HepG2 (cell line): ENCODE data around the gene ANTKMT. TPM values are rescaled to one million over a fixed set of nuclear protein-coding genes. Genes with fewer than 3 reads are reported as not detected.

ENCODE experiments used
- GABPB1 ChIP-seq: IDR thresholded peaks from 2 replicates; pipeline ENCODE4 v1.6.1; 2016; ENCODE audit warnings: mild to moderate bottlenecking, missing genetic modification reagents, moderate library complexity, missing compliant biosample characterization
- MAF1 ChIP-seq: sonication (generic); formaldehyde crosslinking; IDR thresholded peaks from 2 replicates; pipeline ENCODE4 v1.5.0; 2020; ENCODE audit warnings: missing genetic modification reagents, borderline replicate concordance
- MED1 ChIP-seq: sonication (generic); formaldehyde crosslinking; IDR thresholded peaks from 2 replicates; pipeline ENCODE4 v1.4.0; 2020; ENCODE audit warnings: missing genetic modification reagents
- NFATC3 ChIP-seq: sonication (generic); formaldehyde crosslinking; IDR thresholded peaks from 2 replicates; pipeline ENCODE4 v1.5.1; 2020; ENCODE audit warnings: mild to moderate bottlenecking, missing genetic modification reagents
- PAWR ChIP-seq: sonication (generic); formaldehyde crosslinking; IDR thresholded peaks from 2 replicates; pipeline ENCODE4 v1.4.0; 2020; ENCODE audit warnings: missing genetic modification reagents, mild to moderate bottlenecking, borderline replicate concordance
- RNF2 ChIP-seq: fragments of 450-650 bp; conservative IDR thresholded peaks from 2 replicates; pipeline ENCODE4 v1.6.1; 2016; ENCODE audit warnings: low read depth
- ZNF10 ChIP-seq: sonication (generic); formaldehyde crosslinking; IDR thresholded peaks from 2 replicates; pipeline ENCODE4 v1.4.0; 2020; ENCODE audit warnings: mild to moderate bottlenecking, low read depth, missing genetic modification reagents, borderline replicate concordance
- ZNF180 ChIP-seq: sonication (generic); formaldehyde crosslinking; IDR thresholded peaks from 2 replicates; pipeline ENCODE4 v1.4.0; 2020; ENCODE audit warnings: low read depth, missing genetic modification reagents, borderline replicate concordance
- ZNF280D ChIP-seq: sonication (generic); formaldehyde crosslinking; IDR thresholded peaks from 2 replicates; pipeline ENCODE4 v1.5.1; 2020; ENCODE audit warnings: mild to moderate bottlenecking, missing genetic modification reagents
- ZNF687 ChIP-seq: sonication (generic); formaldehyde crosslinking; IDR thresholded peaks from 2 replicates; pipeline ENCODE4 v1.5.1; 2020; ENCODE audit warnings: mild to moderate bottlenecking, missing genetic modification reagents, moderate library complexity
- polyA plus RNA-seq, 8 experiments: library from polyadenylated mRNA; depleted of rRNA in 3 of 8; stranded (reverse) in 7 of 8; unstranded in 1 of 8; fragments of >200 nt; fragmentation: Illumina TruSeq in 4 of 8; extraction: Trizol in 4 of 8; gene quantifications; 2 replicates each; pipeline versions ENCODE4 v1.2.1 to v1.2.3, GENCODE V29; 2011 to 2016; ENCODE audit warnings: low read depth in 4 of 8, missing spikeins in 1 of 8, mixed read lengths in 1 of 8; ENCODE audit not compliant: insufficient read depth in 1 of 8
- total RNA-seq, 5 experiments: library from RNA; depleted of rRNA; stranded (reverse); fragments of >200 nt; fragmentation: Illumina TruSeq; extraction: Trizol; gene quantifications; 2 replicates each; pipeline ENCODE4 v1.2.3, GENCODE V29; 2016; ENCODE audit warnings: low read depth in 1 of 5
- TF ChIP-seq, protein P1 (sequence below): sonication (generic); formaldehyde crosslinking; IDR thresholded peaks from 2 replicates; pipeline ENCODE4 v1.9.0; 2022; ENCODE audit warnings: missing genetic modification reagents, mild to moderate bottlenecking, borderline replicate concordance
- TF ChIP-seq, protein P2 (sequence below): sonication (generic); formaldehyde crosslinking; IDR thresholded peaks from 2 replicates; pipeline ENCODE4 v1.8.0; 2022; ENCODE audit warnings: missing genetic modification reagents, mild to moderate bottlenecking, moderate library complexity, borderline replicate concordance
- TF ChIP-seq, protein P3 (sequence below): sonication (generic); formaldehyde crosslinking; IDR thresholded peaks from 2 replicates; pipeline ENCODE4 v1.5.0; 2020; ENCODE audit warnings: missing genetic modification reagents, mild to moderate bottlenecking, borderline replicate concordance
- TF ChIP-seq, protein P4 (sequence below): IDR thresholded peaks from 2 replicates; pipeline ENCODE4 v1.6.1; 2016; ENCODE audit warnings: mild to moderate bottlenecking, missing biosample characterization, missing genetic modification reagents

Gene ANTKMT
- total and polyA plus RNA-seq, 2 of the 13 experiments (the other 11 are each of a cell fraction or from before 2014, with no cell fraction given), result 7.5 to 47.8 TPM

DNA sequence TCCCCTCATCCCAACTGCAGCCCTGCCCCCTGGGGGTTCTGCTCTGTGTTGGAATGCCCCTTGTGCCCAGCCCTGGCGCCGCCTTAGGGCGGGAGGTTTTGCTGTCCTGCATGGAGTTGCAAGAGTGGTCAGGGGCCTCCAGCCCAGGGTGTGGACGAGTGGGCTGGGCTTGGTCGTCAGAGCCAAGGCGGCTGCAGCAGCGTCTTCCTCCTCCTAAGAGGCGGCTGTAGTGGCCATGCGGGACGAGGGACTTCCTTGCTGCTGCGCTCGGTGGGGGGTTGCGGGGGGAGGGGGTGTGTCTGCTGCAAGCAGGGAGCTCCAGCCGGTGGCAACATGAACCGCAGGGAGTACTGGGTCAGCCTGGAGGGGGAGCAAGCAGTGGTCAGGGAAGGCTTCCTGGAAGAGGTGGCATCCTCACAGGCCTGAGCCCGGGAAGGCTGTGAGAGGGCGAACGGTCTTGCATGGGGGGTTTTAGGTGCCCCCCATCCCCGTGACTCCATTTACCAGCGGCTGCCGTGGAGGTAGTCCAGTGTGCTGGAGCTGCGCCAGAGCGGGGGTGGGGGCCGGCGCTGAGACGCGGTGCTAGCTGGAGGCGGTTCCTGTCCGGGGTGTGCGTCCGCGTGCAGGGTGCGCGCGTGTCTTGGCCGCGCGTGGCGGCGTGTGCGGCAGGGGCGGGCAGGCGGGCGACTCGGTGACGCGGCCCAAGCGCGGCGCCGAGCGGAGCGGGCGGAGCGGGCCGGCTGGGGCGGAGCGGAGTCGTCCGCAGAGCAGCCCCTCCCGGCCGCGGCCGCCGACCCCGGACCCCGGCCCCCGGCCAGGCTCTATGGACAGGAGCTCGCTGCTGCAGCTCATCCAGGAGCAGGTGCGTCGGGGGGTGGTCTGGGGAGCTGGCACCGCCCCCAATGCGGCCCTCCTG, 45.7 kb upstream of the ANTKMT start, which contains the start of gene RHBDL1 (continued):
- TF ChIP-seq, protein P1, sequence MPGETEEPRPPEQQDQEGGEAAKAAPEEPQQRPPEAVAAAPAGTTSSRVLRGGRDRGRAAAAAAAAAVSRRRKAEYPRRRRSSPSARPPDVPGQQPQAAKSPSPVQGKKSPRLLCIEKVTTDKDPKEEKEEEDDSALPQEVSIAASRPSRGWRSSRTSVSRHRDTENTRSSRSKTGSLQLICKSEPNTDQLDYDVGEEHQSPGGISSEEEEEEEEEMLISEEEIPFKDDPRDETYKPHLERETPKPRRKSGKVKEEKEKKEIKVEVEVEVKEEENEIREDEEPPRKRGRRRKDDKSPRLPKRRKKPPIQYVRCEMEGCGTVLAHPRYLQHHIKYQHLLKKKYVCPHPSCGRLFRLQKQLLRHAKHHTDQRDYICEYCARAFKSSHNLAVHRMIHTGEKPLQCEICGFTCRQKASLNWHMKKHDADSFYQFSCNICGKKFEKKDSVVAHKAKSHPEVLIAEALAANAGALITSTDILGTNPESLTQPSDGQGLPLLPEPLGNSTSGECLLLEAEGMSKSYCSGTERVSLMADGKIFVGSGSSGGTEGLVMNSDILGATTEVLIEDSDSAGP, result peak; percentile 7; the same call in 1 of the 2 replicates
- TF ChIP-seq NFATC3, result no peak
- no peak for TF ChIP-seq ZNF280D (CRISPR knock-in tag)
- no peak for TF ChIP-seq ZNF180 (CRISPR knock-in tag)
- TF ChIP-seq ZNF687 (CRISPR knock-in tag), result peak; percentile 16
- TF ChIP-seq, protein P2, sequence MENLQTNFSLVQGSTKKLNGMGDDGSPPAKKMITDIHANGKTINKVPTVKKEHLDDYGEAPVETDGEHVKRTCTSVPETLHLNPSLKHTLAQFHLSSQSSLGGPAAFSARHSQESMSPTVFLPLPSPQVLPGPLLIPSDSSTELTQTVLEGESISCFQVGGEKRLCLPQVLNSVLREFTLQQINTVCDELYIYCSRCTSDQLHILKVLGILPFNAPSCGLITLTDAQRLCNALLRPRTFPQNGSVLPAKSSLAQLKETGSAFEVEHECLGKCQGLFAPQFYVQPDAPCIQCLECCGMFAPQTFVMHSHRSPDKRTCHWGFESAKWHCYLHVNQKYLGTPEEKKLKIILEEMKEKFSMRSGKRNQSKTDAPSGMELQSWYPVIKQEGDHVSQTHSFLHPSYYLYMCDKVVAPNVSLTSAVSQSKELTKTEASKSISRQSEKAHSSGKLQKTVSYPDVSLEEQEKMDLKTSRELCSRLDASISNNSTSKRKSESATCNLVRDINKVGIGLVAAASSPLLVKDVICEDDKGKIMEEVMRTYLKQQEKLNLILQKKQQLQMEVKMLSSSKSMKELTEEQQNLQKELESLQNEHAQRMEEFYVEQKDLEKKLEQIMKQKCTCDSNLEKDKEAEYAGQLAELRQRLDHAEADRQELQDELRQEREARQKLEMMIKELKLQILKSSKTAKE, result no peak
- TF ChIP-seq, protein P3, sequence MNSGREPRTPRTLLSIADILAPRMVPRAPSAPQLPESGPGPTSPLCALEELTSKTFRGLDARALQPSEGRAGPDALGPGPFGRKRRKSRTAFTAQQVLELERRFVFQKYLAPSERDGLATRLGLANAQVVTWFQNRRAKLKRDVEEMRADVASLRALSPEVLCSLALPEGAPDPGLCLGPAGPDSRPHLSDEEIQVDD, result no peak
- no peak for TF ChIP-seq RNF2
- no peak for TF ChIP-seq MAF1 (CRISPR knock-in tag)
- TF ChIP-seq ZNF10, result no peak
- TF ChIP-seq GABPB1 (CRISPR knock-in tag), result no peak; the same call in 1 of the 2 replicates
- no peak for TF ChIP-seq PAWR (CRISPR knock-in tag)
- TF ChIP-seq, protein P4, sequence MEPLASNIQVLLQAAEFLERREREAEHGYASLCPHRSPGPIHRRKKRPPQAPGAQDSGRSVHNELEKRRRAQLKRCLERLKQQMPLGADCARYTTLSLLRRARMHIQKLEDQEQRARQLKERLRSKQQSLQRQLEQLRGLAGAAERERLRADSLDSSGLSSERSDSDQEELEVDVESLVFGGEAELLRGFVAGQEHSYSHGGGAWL, result peak; percentile 49; the same call in 1 of the 2 replicates
- no peak for TF ChIP-seq MED1
